Fibroblast of upper back skin (primary cell): ENCODE results near the gene EXOC4.
"Not testable (repeated sequence)": the region's sequence is repeated elsewhere in the genome, so short reads cannot be mapped to it uniquely, and the experiment has no call there.

ENCODE experiments used
- DNase-seq: peaks from one replicate; pipeline ENCODE4 v3.0.0-alpha.2; 2013

EXOC4 gene

GRCh38 chr7:133963629-133964028 lies 710.8 kb downstream of the EXOC4 start:
- no peak for DNase-seq

- DNase-seq = no peak
These were observed 718.7 kb downstream of the EXOC4 start for GRCh38 chr7:133971625-133972024.

- no peak for DNase-seq
These were observed 720.8 kb downstream of the EXOC4 start for GRCh38 chr7:133973710-133974109.

GRCh38 chr7:133975130-133975529 lies 722.3 kb downstream of the EXOC4 start:
- no peak for DNase-seq

DNA sequence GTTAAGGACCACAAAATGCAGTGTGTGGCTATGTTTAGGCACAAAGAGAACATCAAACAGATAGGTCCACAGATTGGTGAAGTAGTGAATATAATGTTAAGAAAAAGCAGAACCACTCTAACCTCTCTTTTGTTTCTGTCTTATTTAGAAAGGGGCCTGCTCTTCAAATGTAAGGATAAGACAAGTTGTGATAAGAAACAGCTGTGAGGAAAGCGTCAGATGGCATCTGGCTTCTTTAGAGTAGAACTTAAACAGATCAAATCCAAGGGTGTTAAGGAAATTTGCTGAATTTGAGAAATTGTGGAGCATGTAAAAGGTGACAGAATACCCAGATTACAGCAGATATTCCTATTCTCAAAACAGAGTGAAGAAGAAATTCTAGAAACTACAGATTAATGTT lies 723.3 kb downstream of the EXOC4 start:
- no peak for DNase-seq

DNA sequence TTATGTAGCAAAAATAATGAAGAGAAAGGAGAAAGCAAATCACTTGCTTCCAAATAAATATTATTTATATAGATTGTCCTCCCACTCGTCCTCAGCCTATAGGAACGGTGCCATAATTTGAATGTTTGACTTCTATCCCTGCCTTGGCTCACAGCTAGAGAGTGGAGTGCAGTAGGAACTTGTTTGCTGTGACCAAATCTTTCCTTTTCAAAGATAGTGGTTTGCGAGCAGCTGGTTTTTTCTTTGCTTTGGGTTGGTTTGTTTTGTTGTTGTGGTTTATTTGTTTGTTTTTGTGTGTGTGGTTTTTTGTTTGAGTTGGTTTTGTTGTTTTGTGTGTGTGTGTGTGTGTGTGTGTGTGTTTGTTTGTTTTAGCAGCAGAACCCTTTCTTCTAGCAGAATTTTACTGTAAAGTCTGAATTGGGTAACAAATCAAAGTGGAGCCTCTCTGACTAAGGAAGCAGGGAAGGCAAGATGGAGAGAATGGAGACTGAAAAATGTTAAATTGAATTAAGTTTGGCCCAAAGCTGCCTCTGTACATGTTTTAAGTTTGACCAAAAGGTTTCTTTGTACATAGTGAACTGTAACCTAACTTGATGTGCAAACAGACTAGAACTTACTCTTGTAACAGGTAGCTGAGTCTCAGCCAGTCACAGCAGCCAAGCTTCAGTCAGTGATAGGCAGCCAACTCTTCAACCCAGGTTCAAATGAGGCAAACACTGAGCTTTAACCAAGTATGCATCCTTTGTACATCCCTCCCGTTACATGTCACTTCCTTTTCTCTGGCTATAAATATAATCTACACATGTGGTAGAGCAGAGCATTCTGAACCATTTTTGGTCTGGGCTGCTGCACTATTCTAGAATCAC lies 724.8 kb downstream of the EXOC4 start:
- no peak for DNase-seq

- DNase-seq = no peak
These were observed 725.8 kb downstream of the EXOC4 start for GRCh38 chr7:133978502-133979295.

DNA sequence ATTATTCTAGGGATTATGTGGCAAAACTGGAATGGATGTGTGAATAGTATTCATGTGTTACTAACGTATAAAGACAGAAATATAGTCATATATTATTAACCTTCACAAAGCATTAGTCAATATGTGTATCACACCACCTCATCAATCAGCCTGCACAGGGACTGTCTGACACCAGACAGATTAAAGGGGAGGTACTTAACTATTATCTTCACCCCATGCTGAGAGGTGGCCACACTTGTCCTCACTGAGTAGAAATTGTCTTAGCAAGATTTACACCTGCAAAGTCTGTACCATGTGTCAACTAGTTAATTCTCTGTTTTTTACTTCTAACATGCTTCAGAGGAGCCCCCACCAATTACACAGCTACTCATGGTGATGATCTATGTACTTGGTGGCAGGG lies 727.9 kb downstream of the EXOC4 start:
- no peak for DNase-seq

- DNase-seq = no peak
These were observed 731.0 kb downstream of the EXOC4 start for GRCh38 chr7:133983685-133984419.

DNA sequence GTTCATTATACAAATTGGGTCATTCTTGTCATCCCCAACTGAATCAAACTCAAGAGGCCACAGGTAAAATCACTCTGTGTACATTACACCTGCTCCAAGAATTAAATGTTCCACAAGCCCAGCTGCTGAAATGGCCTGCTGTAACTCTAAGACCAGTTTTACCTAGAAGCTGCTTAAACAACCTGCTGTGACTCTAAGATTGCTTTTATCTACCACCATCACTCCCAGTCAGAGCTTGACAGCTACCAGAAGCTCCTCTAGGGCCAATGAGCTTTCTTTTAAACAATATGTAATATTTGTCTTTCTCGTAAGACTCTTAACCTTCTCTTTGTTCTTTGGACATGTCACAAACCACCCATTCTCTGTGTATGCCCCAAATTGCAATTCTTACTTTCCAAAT lies 732.4 kb downstream of the EXOC4 start:
- DNase-seq = no peak

DNA sequence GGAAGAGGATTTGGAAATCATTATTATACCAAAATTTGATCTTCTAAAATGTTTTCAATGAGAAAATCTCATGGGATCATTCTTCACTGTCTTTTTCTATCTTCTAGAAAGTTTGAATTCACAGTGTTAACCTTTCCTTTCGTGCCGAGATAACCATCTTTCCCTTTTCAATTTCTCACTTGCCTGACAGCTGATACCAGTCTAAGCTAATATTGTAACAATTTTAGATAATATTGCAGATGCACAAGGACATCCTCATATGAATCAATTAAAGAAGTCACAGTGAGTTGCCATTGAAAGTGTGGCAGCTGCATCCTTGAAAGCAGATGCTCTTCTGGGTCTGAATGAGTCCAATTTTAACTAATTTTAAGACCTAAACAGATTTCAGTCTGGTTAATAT lies 734.7 kb downstream of the EXOC4 start:
- DNase-seq = no peak

GRCh38 chr7:133993547-133993946 lies 740.7 kb downstream of the EXOC4 start:
- DNase-seq = no peak

- not testable (repeated sequence) for DNase-seq
These were observed 741.2 kb downstream of the EXOC4 start for GRCh38 chr7:133994100-133994499.

GRCh38 chr7:133997463-133997862 lies 744.6 kb downstream of the EXOC4 start:
- peak; percentile 10 for DNase-seq

DNA sequence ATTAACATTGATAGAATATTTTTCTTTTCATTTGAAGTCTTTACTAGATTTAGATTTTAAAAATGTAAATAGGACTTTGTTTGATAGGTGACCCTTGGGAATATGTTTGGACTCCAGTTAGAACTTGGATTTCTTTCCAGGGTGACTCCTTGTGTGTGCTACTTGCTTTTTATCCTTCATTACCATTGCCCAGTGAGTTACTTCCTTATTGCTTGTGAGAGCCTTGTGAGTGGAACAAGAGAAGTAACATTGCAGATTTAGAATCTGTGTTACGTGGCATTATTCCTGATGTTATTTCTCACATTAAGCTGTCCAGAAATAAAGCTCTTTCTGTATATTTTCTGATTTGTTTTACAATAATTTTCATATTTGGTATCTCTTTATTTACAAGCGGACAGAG lies 746.3 kb downstream of the EXOC4 start:
- DNase-seq = no peak

GRCh38 chr7:134004829-134005505 lies 752.1 kb downstream of the EXOC4 start:
- no peak for DNase-seq

- no peak for DNase-seq
These were observed 756.6 kb downstream of the EXOC4 start for GRCh38 chr7:134009314-134010110.

- DNase-seq = no peak
These were observed 760.4 kb downstream of the EXOC4 start for GRCh38 chr7:134013249-134013648.

GRCh38 chr7:134014935-134015334 lies 762.1 kb downstream of the EXOC4 start:
- DNase-seq = no peak

- DNase-seq = peak; percentile 19
These were observed 763.5 kb downstream of the EXOC4 start for GRCh38 chr7:134016223-134016941.

GRCh38 chr7:134016942-134017303 lies 764.0 kb downstream of the EXOC4 start:
- DNase-seq = no peak
